Heart left ventricle (tissue), 16 donors: Measurements from ENCODE around the gene FNIP1. TPM values are rescaled to one million over a fixed set of nuclear protein-coding genes. Genes with fewer than 3 reads are reported as not detected.

ENCODE experiments used
- ATAC-seq, 4 donors: fragments of 200-7000 bp; cut with Tn5 transposase; one replicate each; pipeline ENCODE4 v1.9.1; 2020 to 2022; ENCODE audit warnings: moderate library complexity in 4 of 4, mild to moderate bottlenecking in 3 of 4, moderate number of reproducible peaks in 1 of 4
- DNase-seq, 5 donors: peaks; one replicate each; pipeline ENCODE4 v3.0.0-alpha.2; 2020
- H3K27ac ChIP-seq, 12 donors: fragments of 200-600 bp; sonication (generic) in 4 of 12; one replicate each; pipeline versions ENCODE4 v1.5.0 to v1.8.0; 2016 to 2022; ENCODE audit warnings: mild to moderate bottlenecking in 2 of 12
- H3K27me3 ChIP-seq, 9 donors: fragments of 200-600 bp; sonication (generic) in 2 of 9; one replicate each; pipeline versions ENCODE4 v1.5.1 to v1.8.0; 2016 to 2022; ENCODE audit warnings: mild to moderate bottlenecking in 3 of 9
- H3K36me3 ChIP-seq, 9 donors: fragments of 200-600 bp; sonication (generic) in 2 of 9; one replicate each; pipeline versions ENCODE4 v1.5.0 to v1.8.0; 2018 to 2022; ENCODE audit warnings: mild to moderate bottlenecking in 2 of 9
- H3K4me1 ChIP-seq, 12 donors: fragments of 200-600 bp; sonication (generic) in 4 of 12; one replicate each; pipeline versions ENCODE4 v1.5.0 to v1.8.0; 2016 to 2022; ENCODE audit warnings: mild to moderate bottlenecking in 3 of 12
- H3K4me3 ChIP-seq, 12 donors: fragments of 200-600 bp; sonication (generic) in 4 of 12; one replicate each; pipeline versions ENCODE4 v1.5.0 to v1.8.0; 2017 to 2022; ENCODE audit warnings: mild to moderate bottlenecking in 9 of 12, moderate library complexity in 4 of 12
- H3K9me3 ChIP-seq, 12 donors: fragments of 200-600 bp; sonication (generic) in 4 of 12; one replicate each; pipeline versions ENCODE4 v1.5.0 to v1.8.0; 2016 to 2022; ENCODE audit warnings: mild to moderate bottlenecking in 1 of 12
- CTCF ChIP-seq, 12 donors: fragments of 200-600 bp; sonication (generic) in 4 of 12; IDR thresholded peaks; one replicate each; pipeline versions ENCODE4 v1.5.0 to v1.8.0; 2018 to 2022; ENCODE audit warnings: antibody characterized with exemption in 12 of 12, mild to moderate bottlenecking in 5 of 12
- POLR2A ChIP-seq, 2 donors: fragments of 450-650 bp; IDR thresholded peaks; one replicate each; pipeline ENCODE4 v1.6.1; 2017; ENCODE audit warnings: antibody characterized with exemption in 2 of 2, mild to moderate bottlenecking in 2 of 2, moderate library complexity in 2 of 2
- WGBS, 4 donors: extraction: QIAGEN DNeasy Blood & Tissue Kit in 2 of 4; methylation state at CpG; one replicate each; pipeline versions ENCODE4 v1.1.5 to v1.1.7; 2013 to 2018; 5-methylcytosine and 5-hydroxymethylcytosine counted together
- intact Hi-C, 10 donors: fragments of 100-400 bp; cut with DNase I; formaldehyde crosslinking; loops; one replicate each; pipeline versions ENCODE4 v1.11.1 to v1.14.2; 2022
- polyA plus RNA-seq, 2 donors: library from polyadenylated mRNA; stranded (reverse); fragments of 200-250 nt; gene quantifications; one replicate each; pipeline ENCODE4 v1.2.3, GENCODE V29; 2013
- total RNA-seq, 9 donors: library from RNA; depleted of rRNA in 2 of 9; stranded (reverse); fragments of >200 nt in 2 of 9; fragmentation: NEBNext Ultra II Directional in 3 of 9; extraction: Animal tissue kit (Norgen Biotek cat#: 25700) in 3 of 9; gene quantifications; one replicate each; pipeline versions ENCODE4 v1.1.0 to v1.2.4, GENCODE V29; 2016 to 2023
- donor health status: ischemic (EF 13 %, LVEDD 7.1; RV severe dilation, severe dysfunction).
- donor health status: healthy with polysubstance abuse.
- donor health status: DM: no; HTN: yes; CAD: no.
- donor health status: DM: no; HTN: no; CAD: no.
- donor health status: ischemic (EF 25% LVEDD 6.9; RV normal size, moderate dysfunction).
- donor health status: ischemic (EF 25% LVEDD 5.7; RV mildly dilated, moderate dysfunction).
- donor health status: healthy.
- donor health status: DM: yes; HTN: yes; CAD: no.
- donor health status: ischemic (EF 35%, LVEDD 5.7; RV mildly dilated, moderate dysfunction).
- donor health status: nonischemic (EF 11% LVEDD 7.7; RV severe dilation, severe dysfunction).
- donor health status: DM: yes; HTN: yes; CAD: no.
- donor health status: PGD.
- donor health status: ischemic (EF 29% LVEDD 5.4; RV normal size, mild dysfunction).
- donor health status: nonischemic (EF 23%, LVEDD 6.1; RV moderate dilation, normal function).

FNIP1 gene
- total and polyA plus RNA-seq, 11 donors = 5.6 to 41.3 (median 33.7) TPM

- 80 to 82% (median 82%) methylated on average over 11 of the region's 11 CpGs for WGBS, 4 donors
- Histone ChIP-seq H3K9me3 (no peaks in the 10 kb centered on the region), H3K27ac (no peak overlapping the region), H3K4me3 (no peak overlapping the region), H3K27me3 (no peaks in the 10 kb centered on the region), H3K36me3 (no peaks in the 10 kb centered on the region), H3K4me1 (peaks cover 0 to 26% (median 11%) of the 10 kb centered on the region in 12 donors)
- DNase-seq = no peak
- no peak for TF ChIP-seq CTCF (IDR thresholded peaks at IDR 0.05)
- TF ChIP-seq POLR2A (IDR thresholded peaks at IDR 0.05) = no peak
- intact Hi-C loops = no loop called here
- ATAC-seq = no peak
These were observed 179.5 kb downstream of the FNIP1 start for GRCh38 chr5:131617140-131617822.

GRCh38 chr5:131615957-131616356 is 180.9 kb downstream of the FNIP1 start:
- no peak for TF ChIP-seq CTCF (IDR thresholded peaks at IDR 0.05)
- no peak for TF ChIP-seq POLR2A (IDR thresholded peaks at IDR 0.05)
- 89 to 95% (median 92%) methylated on average over 2 of the region's 2 CpGs for WGBS, 4 donors
- intact Hi-C loops = no loop called here
- Histone ChIP-seq H3K4me1 (peaks cover 0 to 24% (median 11%) of the 10 kb centered on the region in 12 donors), H3K4me3 (no peak overlapping the region), H3K9me3 (no peaks in the 10 kb centered on the region), H3K27me3 (no peaks in the 10 kb centered on the region), H3K36me3 (no peaks in the 10 kb centered on the region), H3K27ac (no peak overlapping the region)
- DNase-seq (no peak), ATAC-seq (no peak)

GRCh38 chr5:131613423-131613822 is 183.4 kb downstream of the FNIP1 start:
- intact Hi-C loops = no loop called here
- no peak for DNase-seq
- ATAC-seq = no peak

GRCh38 chr5:131611064-131611381 is 185.8 kb downstream of the FNIP1 start:
- H3K4me3 ChIP-seq = no peak overlapping the region
- intact Hi-C loops = no loop called here
- TF ChIP-seq POLR2A (IDR thresholded peaks at IDR 0.05) = no peak
- TF ChIP-seq CTCF (IDR thresholded peaks at IDR 0.05) = no peak
- no peak for DNase-seq
- ATAC-seq = no peak
- H3K9me3 ChIP-seq = no peaks in the 10 kb centered on the region
- no peak overlapping the region for H3K27ac ChIP-seq
- H3K4me1 ChIP-seq = peaks cover 0 to 43% (median 21%) of the 10 kb centered on the region in 12 donors
- WGBS, 4 donors = 84 to 97% (median 94%) methylated on average over 2 of the region's 2 CpGs
- no peaks in the 10 kb centered on the region for H3K27me3 ChIP-seq
- no peaks in the 10 kb centered on the region for H3K36me3 ChIP-seq

More at GRCh38 chr5:131613423-131613822, 183.4 kb downstream of the FNIP1 start:
- TF ChIP-seq CTCF (IDR thresholded peaks at IDR 0.05) (no peak), POLR2A (IDR thresholded peaks at IDR 0.05) (no peak)
- no peaks in the 10 kb centered on the region for H3K27me3 ChIP-seq
- no peaks in the 10 kb centered on the region for H3K9me3 ChIP-seq
- H3K4me3 ChIP-seq = no peak overlapping the region
- no peaks in the 10 kb centered on the region for H3K36me3 ChIP-seq
- peaks cover 0 to 26% (median 10%) of the 10 kb centered on the region in 12 donors for H3K4me1 ChIP-seq
- no peak overlapping the region for H3K27ac ChIP-seq
